ENCODE results near the gene MS4A15. TPM values are rescaled to one million over a fixed set of nuclear protein-coding genes. Genes with fewer than 3 reads are reported as not detected.

MS4A15 gene
- total and polyA plus RNA-seq, 7 donors = 0.04 TPM; not detected in 6

- WGBS, 2 donors = 91% methylated on average over 5 of the region's 5 CpGs
- H3K27me3 ChIP-seq = no peaks in the 10 kb centered on the region
- no peak overlapping the region for H3K27ac ChIP-seq
- DNase-seq = no peak
- H3K4me3 ChIP-seq = no peak overlapping the region
- peaks cover 0 to 6% (median 0%) of the 10 kb centered on the region in 4 donors for H3K9me3 ChIP-seq
- TF ChIP-seq EP300 (IDR thresholded peaks at IDR 0.05) = no peak
- no peak for TF ChIP-seq POLR2A (IDR thresholded peaks at IDR 0.05)
- TF ChIP-seq POLR2AphosphoS5 (IDR thresholded peaks at IDR 0.05) = no peak
- TF ChIP-seq CTCF (IDR thresholded peaks at IDR 0.05) = no peak
- intact Hi-C loops (cut with DNase I) = no loop called here
- no peaks in the 10 kb centered on the region for H3K36me3 ChIP-seq
- H3K4me1 ChIP-seq = no peaks in the 10 kb centered on the region
These were observed 38.7 kb upstream of the MS4A15 start for GRCh38 chr11:60717956-60718355.

GRCh38 chr11:60718524-60719316 is 37.9 kb upstream of the MS4A15 start:
- Histone ChIP-seq H3K4me3 (no peak overlapping the region), H3K36me3 (no peaks in the 10 kb centered on the region), H3K27me3 (no peaks in the 10 kb centered on the region), H3K27ac (no peak overlapping the region), H3K9me3 (peaks cover 0 to 6% (median 0%) of the 10 kb centered on the region in 4 donors), H3K4me1 (no peaks in the 10 kb centered on the region)
- TF ChIP-seq POLR2A (IDR thresholded peaks at IDR 0.05) (no peak), POLR2AphosphoS5 (IDR thresholded peaks at IDR 0.05) (no peak), CTCF (IDR thresholded peaks at IDR 0.05) (no peak), EP300 (IDR thresholded peaks at IDR 0.05) (no peak)
- DNase-seq = no peak
- intact Hi-C loops (cut with DNase I) = no loop called here
- 20 to 72% methylated on average over 10 of the region's 10 CpGs for WGBS, 2 donors

GRCh38 chr11:60719391-60719790 is 37.3 kb upstream of the MS4A15 start:
- no peaks in the 10 kb centered on the region for H3K27me3 ChIP-seq
- 20 to 66% methylated on average over 4 of the region's 4 CpGs for WGBS, 2 donors
- intact Hi-C loops (cut with DNase I) = no loop called here

GRCh38 chr11:60720460-60720859 is 36.2 kb upstream of the MS4A15 start:
- TF ChIP-seq EP300 (IDR thresholded peaks at IDR 0.05) (no peak), CTCF (IDR thresholded peaks at IDR 0.05) (no peak), POLR2AphosphoS5 (IDR thresholded peaks at IDR 0.05) (no peak), POLR2A (IDR thresholded peaks at IDR 0.05) (no peak)
- Histone ChIP-seq H3K36me3 (no peaks in the 10 kb centered on the region), H3K27ac (no peak overlapping the region), H3K9me3 (peaks cover 0 to 6% (median 0%) of the 10 kb centered on the region in 4 donors), H3K27me3 (no peaks in the 10 kb centered on the region), H3K4me3 (no peak overlapping the region), H3K4me1 (no peaks in the 10 kb centered on the region)
- no peak for DNase-seq
- intact Hi-C loops (cut with DNase I) = no loop called here
- WGBS, 2 donors = 71 to 91% methylated on average over 6 of the region's 6 CpGs

More at GRCh38 chr11:60719391-60719790, 37.3 kb upstream of the MS4A15 start:
- no peaks in the 10 kb centered on the region for H3K36me3 ChIP-seq
- H3K4me3 ChIP-seq = no peak overlapping the region
- H3K9me3 ChIP-seq = peaks cover 0 to 6% (median 0%) of the 10 kb centered on the region in 4 donors
- TF ChIP-seq POLR2A (IDR thresholded peaks at IDR 0.05) (no peak), CTCF (IDR thresholded peaks at IDR 0.05) (no peak), POLR2AphosphoS5 (IDR thresholded peaks at IDR 0.05) (no peak), EP300 (IDR thresholded peaks at IDR 0.05) (no peak)
- no peak overlapping the region for H3K27ac ChIP-seq
- no peak for DNase-seq
- H3K4me1 ChIP-seq = no peaks in the 10 kb centered on the region

Measured in sigmoid colon (tissue), 7 donors.